GM13977 (cell line): ENCODE measurements around the gene KARS1.

Source experiments
- DNase-seq: peaks from one replicate; pipeline ENCODE4 v3.0.0; 2012; ENCODE audit warnings: low spot score
- in situ Hi-C: fragments of 300-500 bp; cut with MboI; formaldehyde crosslinking; loops from one replicate; pipeline ENCODE4 v1.12.0; 2022; ENCODE audit warnings: low sequenced_read_pairs, low pct_unique_long_range_greater_than_20kb, mixed read lengths, inconsistent platforms; ENCODE audit not compliant: unreplicated experiment
- TF ChIP-seq, protein P1 (sequence below): IDR thresholded peaks from 2 replicates; pipeline ENCODE4 v1.5.1; 2012; ENCODE audit warnings: mild to moderate bottlenecking, control low read depth; ENCODE audit not compliant: insufficient read depth; ENCODE audit errors: extremely low read depth, missing control alignments

KARS1 gene

DNA sequence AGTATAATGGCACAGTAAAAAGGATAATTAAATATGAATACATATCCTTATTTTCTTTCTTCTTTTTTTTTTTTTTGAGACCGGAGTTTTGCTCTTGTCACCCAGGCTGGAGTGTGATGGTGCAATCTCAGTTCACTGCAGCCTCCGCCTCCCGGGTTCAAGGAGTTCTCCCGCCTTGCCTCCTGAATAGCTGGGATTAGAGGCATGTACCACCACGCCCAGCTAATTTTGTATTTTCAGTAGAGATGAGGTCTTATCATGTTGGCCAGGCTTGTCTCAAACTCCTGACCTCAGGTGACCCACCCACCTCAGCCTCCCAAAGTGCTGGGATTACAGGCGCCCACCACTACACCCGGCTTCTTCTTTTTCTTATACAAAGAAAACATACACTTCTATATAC lies 69.3 kb downstream of the KARS1 start:
- in situ Hi-C loops = no loop called here
- TF ChIP-seq, protein P1, sequence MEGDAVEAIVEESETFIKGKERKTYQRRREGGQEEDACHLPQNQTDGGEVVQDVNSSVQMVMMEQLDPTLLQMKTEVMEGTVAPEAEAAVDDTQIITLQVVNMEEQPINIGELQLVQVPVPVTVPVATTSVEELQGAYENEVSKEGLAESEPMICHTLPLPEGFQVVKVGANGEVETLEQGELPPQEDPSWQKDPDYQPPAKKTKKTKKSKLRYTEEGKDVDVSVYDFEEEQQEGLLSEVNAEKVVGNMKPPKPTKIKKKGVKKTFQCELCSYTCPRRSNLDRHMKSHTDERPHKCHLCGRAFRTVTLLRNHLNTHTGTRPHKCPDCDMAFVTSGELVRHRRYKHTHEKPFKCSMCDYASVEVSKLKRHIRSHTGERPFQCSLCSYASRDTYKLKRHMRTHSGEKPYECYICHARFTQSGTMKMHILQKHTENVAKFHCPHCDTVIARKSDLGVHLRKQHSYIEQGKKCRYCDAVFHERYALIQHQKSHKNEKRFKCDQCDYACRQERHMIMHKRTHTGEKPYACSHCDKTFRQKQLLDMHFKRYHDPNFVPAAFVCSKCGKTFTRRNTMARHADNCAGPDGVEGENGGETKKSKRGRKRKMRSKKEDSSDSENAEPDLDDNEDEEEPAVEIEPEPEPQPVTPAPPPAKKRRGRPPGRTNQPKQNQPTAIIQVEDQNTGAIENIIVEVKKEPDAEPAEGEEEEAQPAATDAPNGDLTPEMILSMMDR = no peak
- DNase-seq = no peak
